Uterus (tissue), 2 donors: Measurements from ENCODE around the gene FOXN3.

Source experiments
- CTCF ChIP-seq, 4 experiments: fragments of 200-600 bp in 2 of 4; fragments of 450-650 bp in 2 of 4; sonication (generic) in 2 of 4; IDR thresholded peaks; one replicate each; pipeline ENCODE4 v1.5.1; 2016 to 2019; ENCODE audit warnings: antibody characterized with exemption in 4 of 4, mild to moderate bottlenecking in 2 of 4, moderate library complexity in 1 of 4
- POLR2A ChIP-seq, 2 donors: fragments of 450-650 bp; IDR thresholded peaks; one replicate each; pipeline ENCODE4 v1.6.1; 2016; ENCODE audit warnings: antibody characterized with exemption in 2 of 2, mild to moderate bottlenecking in 1 of 2, moderate library complexity in 1 of 2

- TF ChIP-seq POLR2A (IDR thresholded peaks at IDR 0.05) = no peak
- no peak for TF ChIP-seq CTCF (IDR thresholded peaks at IDR 0.05)
These were observed 38.9 kb downstream of the FOXN3 start for GRCh38 chr14:89378119-89378518.
